ENCODE data around the gene RAB6B. TPM values are rescaled to one million over a fixed set of nuclear protein-coding genes. Genes with fewer than 3 reads are reported as not detected.

RAB6B gene
- total RNA-seq, 1 experiment from 2014 or later: 18.0 TPM

DNA sequence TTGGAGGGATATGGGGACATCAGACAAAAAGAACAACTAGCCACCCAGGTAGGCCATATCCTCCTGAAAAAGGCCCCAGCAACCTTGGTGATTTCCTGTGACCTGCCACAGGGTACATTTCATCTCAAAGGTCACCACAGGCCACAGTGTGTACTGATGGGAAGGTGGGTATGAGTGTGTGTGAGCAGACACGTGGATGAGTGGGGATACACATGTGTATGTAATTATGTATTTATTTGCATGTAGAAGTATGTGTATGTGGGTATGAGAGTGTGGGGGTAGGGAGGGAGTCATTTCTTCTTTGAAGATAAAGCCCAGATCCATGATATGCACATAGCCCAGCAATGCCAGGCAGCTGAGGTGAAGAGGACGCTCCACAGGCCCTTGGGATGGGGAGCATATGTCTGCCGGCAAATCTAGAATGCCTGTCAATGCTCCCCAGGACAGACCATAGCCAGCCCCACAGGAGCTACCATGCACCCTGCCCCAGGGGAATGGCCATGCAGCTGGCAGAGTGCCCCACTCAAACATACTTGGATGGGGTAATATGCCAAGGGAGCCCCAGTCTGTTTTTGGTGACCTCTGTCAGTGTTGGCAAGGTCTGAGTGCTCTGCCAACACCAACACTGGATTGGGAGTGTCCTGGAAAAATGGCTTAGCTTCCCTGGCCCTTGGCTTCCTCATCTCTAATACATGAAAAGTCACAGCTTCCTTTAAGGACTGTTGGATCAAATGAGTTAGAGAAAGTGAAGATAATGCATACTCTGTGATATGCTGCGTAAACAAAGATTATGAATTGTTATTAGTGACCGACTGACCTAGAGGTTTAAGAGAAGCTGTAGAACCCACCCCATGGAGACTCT, 42.4 kb downstream of the RAB6B start:
- Mint-ChIP-seq H3K4me3 (no peak overlapping the region), H3K27me3 (ENCODE audit: low read depth) (no peaks in the 10 kb centered on the region), H3K9me3 (no peaks in the 10 kb centered on the region), H3K4me1 (peaks cover 24% of the 10 kb centered on the region), H3K27ac (no peak overlapping the region), H3K36me3 (no peaks in the 10 kb centered on the region)
- DNase-seq (ENCODE audit: low spot score) (no peak), ATAC-seq (no peak)
- no peak for TF ChIP-seq ZNF423 (CRISPR knock-in tag; IDR thresholded peaks at IDR 0.05)
- TF ChIP-seq, protein P1, sequence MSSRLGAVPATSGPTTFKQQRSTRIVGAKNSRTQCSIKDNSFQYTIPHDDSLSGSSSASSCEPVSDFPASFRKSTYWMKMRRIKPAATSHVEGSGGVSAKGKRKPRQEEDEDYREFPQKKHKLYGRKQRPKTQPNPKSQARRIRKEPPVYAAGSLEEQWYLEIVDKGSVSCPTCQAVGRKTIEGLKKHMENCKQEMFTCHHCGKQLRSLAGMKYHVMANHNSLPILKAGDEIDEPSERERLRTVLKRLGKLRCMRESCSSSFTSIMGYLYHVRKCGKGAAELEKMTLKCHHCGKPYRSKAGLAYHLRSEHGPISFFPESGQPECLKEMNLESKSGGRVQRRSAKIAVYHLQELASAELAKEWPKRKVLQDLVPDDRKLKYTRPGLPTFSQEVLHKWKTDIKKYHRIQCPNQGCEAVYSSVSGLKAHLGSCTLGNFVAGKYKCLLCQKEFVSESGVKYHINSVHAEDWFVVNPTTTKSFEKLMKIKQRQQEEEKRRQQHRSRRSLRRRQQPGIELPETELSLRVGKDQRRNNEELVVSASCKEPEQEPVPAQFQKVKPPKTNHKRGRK (CRISPR knock-in tag; IDR thresholded peaks at IDR 0.05; ENCODE audit: borderline replicate concordance): no peak
- TF ChIP-seq, protein P2, sequence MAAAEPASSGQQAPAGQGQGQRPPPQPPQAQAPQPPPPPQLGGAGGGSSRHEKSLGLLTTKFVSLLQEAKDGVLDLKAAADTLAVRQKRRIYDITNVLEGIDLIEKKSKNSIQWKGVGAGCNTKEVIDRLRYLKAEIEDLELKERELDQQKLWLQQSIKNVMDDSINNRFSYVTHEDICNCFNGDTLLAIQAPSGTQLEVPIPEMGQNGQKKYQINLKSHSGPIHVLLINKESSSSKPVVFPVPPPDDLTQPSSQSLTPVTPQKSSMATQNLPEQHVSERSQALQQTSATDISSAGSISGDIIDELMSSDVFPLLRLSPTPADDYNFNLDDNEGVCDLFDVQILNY (CRISPR knock-in tag; IDR thresholded peaks at IDR 0.05): no peak
- ChIA-PET POLR2A (no interaction called here), CTCF (no interaction called here)

DNA sequence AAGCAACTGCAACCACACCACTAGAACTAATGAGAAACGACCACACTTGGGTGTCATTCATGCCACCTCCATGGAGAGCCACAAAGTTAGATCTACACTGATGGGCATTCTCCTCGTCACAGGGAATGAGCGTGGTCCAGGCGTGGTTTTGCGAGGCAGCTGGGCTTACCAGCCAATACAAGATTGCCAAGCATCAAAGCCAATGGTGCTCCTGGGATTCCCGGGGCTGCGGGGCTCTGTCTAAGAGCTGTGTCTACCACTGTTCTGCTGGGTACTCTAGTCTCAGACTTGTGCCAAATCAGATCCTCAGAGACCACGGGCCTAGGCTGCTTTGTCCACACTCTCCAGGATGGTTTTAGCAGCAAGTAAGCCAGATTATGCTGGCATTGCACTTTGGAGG, 43.8 kb downstream of the RAB6B start:
- H3K9me3 Mint-ChIP-seq: no peaks in the 10 kb centered on the region
- H3K27ac Mint-ChIP-seq: no peak overlapping the region
- H3K27me3 Mint-ChIP-seq (ENCODE audit: low read depth): no peaks in the 10 kb centered on the region
- no peak for DNase-seq (ENCODE audit: low spot score)
- no peak overlapping the region for H3K4me3 Mint-ChIP-seq
- ChIA-PET POLR2A (no interaction called here), CTCF (interaction anchor here (1.0 kb wide), 1 partner anchor 13 kb away, joined by 3 read pairs; no protein-coding TSS in a partner anchor)
- TF ChIP-seq TEAD1 (CRISPR knock-in tag; IDR thresholded peaks at IDR 0.05) (no peak), SMAD3 (CRISPR knock-in tag; IDR thresholded peaks at IDR 0.05; ENCODE audit: borderline replicate concordance) (no peak), FOXK1 (CRISPR knock-in tag; IDR thresholded peaks at IDR 0.05) (no peak), ELF4 (CRISPR knock-in tag; IDR thresholded peaks at IDR 0.05; ENCODE audit: low read depth) (no peak), ZNF219 (CRISPR knock-in tag; IDR thresholded peaks at IDR 0.05; ENCODE audit: borderline replicate concordance) (no peak), NFATC4 (CRISPR knock-in tag; IDR thresholded peaks at IDR 0.05) (no peak), ESRRA (CRISPR knock-in tag; IDR thresholded peaks at IDR 0.05; ENCODE audit: borderline replicate concordance) (no peak), ZNF396 (CRISPR knock-in tag; IDR thresholded peaks at IDR 0.05; ENCODE audit: borderline replicate concordance) (no peak), MXD4 (CRISPR knock-in tag; IDR thresholded peaks at IDR 0.05; ENCODE audit: borderline replicate concordance) (no peak), NR1H2 (CRISPR knock-in tag; IDR thresholded peaks at IDR 0.05) (no peak), KAT7 (CRISPR knock-in tag; IDR thresholded peaks at IDR 0.05; ENCODE audit: borderline replicate concordance) (no peak), ETV6 (CRISPR knock-in tag; IDR thresholded peaks at IDR 0.05) (no peak), GABPB1 (CRISPR knock-in tag; IDR thresholded peaks at IDR 0.05) (no peak), SMAD4 (CRISPR knock-in tag; IDR thresholded peaks at IDR 0.05) (no peak)
- TF ChIP-seq, protein P3, sequence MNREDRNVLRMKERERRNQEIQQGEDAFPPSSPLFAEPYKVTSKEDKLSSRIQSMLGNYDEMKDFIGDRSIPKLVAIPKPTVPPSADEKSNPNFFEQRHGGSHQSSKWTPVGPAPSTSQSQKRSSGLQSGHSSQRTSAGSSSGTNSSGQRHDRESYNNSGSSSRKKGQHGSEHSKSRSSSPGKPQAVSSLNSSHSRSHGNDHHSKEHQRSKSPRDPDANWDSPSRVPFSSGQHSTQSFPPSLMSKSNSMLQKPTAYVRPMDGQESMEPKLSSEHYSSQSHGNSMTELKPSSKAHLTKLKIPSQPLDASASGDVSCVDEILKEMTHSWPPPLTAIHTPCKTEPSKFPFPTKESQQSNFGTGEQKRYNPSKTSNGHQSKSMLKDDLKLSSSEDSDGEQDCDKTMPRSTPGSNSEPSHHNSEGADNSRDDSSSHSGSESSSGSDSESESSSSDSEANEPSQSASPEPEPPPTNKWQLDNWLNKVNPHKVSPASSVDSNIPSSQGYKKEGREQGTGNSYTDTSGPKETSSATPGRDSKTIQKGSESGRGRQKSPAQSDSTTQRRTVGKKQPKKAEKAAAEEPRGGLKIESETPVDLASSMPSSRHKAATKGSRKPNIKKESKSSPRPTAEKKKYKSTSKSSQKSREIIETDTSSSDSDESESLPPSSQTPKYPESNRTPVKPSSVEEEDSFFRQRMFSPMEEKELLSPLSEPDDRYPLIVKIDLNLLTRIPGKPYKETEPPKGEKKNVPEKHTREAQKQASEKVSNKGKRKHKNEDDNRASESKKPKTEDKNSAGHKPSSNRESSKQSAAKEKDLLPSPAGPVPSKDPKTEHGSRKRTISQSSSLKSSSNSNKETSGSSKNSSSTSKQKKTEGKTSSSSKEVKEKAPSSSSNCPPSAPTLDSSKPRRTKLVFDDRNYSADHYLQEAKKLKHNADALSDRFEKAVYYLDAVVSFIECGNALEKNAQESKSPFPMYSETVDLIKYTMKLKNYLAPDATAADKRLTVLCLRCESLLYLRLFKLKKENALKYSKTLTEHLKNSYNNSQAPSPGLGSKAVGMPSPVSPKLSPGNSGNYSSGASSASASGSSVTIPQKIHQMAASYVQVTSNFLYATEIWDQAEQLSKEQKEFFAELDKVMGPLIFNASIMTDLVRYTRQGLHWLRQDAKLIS (CRISPR knock-in tag; IDR thresholded peaks at IDR 0.05; ENCODE audit: borderline replicate concordance): no peak
- TF ChIP-seq, protein P4, sequence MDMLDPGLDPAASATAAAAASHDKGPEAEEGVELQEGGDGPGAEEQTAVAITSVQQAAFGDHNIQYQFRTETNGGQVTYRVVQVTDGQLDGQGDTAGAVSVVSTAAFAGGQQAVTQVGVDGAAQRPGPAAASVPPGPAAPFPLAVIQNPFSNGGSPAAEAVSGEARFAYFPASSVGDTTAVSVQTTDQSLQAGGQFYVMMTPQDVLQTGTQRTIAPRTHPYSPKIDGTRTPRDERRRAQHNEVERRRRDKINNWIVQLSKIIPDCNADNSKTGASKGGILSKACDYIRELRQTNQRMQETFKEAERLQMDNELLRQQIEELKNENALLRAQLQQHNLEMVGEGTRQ (CRISPR knock-in tag; IDR thresholded peaks at IDR 0.05): no peak
- TF ChIP-seq, protein P5, sequence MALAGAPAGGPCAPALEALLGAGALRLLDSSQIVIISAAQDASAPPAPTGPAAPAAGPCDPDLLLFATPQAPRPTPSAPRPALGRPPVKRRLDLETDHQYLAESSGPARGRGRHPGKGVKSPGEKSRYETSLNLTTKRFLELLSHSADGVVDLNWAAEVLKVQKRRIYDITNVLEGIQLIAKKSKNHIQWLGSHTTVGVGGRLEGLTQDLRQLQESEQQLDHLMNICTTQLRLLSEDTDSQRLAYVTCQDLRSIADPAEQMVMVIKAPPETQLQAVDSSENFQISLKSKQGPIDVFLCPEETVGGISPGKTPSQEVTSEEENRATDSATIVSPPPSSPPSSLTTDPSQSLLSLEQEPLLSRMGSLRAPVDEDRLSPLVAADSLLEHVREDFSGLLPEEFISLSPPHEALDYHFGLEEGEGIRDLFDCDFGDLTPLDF (CRISPR knock-in tag; IDR thresholded peaks at IDR 0.05): no peak
- TF ChIP-seq, protein P6, sequence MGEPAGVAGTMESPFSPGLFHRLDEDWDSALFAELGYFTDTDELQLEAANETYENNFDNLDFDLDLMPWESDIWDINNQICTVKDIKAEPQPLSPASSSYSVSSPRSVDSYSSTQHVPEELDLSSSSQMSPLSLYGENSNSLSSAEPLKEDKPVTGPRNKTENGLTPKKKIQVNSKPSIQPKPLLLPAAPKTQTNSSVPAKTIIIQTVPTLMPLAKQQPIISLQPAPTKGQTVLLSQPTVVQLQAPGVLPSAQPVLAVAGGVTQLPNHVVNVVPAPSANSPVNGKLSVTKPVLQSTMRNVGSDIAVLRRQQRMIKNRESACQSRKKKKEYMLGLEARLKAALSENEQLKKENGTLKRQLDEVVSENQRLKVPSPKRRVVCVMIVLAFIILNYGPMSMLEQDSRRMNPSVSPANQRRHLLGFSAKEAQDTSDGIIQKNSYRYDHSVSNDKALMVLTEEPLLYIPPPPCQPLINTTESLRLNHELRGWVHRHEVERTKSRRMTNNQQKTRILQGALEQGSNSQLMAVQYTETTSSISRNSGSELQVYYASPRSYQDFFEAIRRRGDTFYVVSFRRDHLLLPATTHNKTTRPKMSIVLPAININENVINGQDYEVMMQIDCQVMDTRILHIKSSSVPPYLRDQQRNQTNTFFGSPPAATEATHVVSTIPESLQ (CRISPR knock-in tag; IDR thresholded peaks at IDR 0.05): no peak
- TF ChIP-seq, protein P7, sequence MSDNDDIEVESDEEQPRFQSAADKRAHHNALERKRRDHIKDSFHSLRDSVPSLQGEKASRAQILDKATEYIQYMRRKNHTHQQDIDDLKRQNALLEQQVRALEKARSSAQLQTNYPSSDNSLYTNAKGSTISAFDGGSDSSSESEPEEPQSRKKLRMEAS (CRISPR knock-in tag; IDR thresholded peaks at IDR 0.05): no peak
- TF ChIP-seq, protein P8, sequence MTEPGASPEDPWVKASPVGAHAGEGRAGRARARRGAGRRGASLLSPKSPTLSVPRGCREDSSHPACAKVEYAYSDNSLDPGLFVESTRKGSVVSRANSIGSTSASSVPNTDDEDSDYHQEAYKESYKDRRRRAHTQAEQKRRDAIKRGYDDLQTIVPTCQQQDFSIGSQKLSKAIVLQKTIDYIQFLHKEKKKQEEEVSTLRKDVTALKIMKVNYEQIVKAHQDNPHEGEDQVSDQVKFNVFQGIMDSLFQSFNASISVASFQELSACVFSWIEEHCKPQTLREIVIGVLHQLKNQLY (CRISPR knock-in tag; IDR thresholded peaks at IDR 0.05): no peak
- H3K36me3 Mint-ChIP-seq: no peaks in the 10 kb centered on the region
- peaks cover 24% of the 10 kb centered on the region for H3K4me1 Mint-ChIP-seq
- ATAC-seq: no peak
